SK-N-SH (cell line): Measurements from ENCODE around the gene USP16. TPM values are rescaled to one million over a fixed set of nuclear protein-coding genes. Genes with fewer than 3 reads are reported as not detected.

Experiments used
- CTCF ChIA-PET: fragments of 300-600, 350-600 bp; formaldehyde crosslinking; extraction: SDS; loops from one replicate; lab custom pipeline; 2021; lab: Yijun Ruan, JAX
- POLR2A ChIA-PET: fragments of 350-600 bp; sonication (Branson Sonifier 250); formaldehyde crosslinking; extraction: SDS; loops from one replicate; lab custom pipeline; 2020; ENCODE audit warnings: antibody characterized with exemption, inconsistent platforms; lab: Yijun Ruan, JAX
- DNase-seq: peaks from one replicate; pipeline ENCODE4 v3.0.0; 2012
- H2AFZ ChIP-seq: fragments of 200-600 bp; sonication (generic); 2 replicates; pipeline ENCODE4 v1.8.1; 2016; ENCODE audit warnings: antibody characterized with exemption, mild to moderate bottlenecking, low read depth
- H3F3A ChIP-seq: fragments of 200-600 bp; sonication (generic); replicated peaks from 2 replicates; pipeline ENCODE3; 2016; ENCODE audit warnings: antibody characterized with exemption, mild to moderate bottlenecking; ENCODE audit not compliant: insufficient read depth
- H3K27ac ChIP-seq, 2 experiments: fragments of 200-500 bp in 1 of 2; fragments of 200-600 bp in 1 of 2; sonication (Bioruptor generic) in 1 of 2; sonication (generic), shearing (Covaris generic) in 1 of 2; 2 replicates each; pipeline versions ENCODE4 v1.5.1 to v1.6.1; 2014 to 2016; ENCODE audit warnings: low read depth in 2 of 2, inconsistent platforms in 1 of 2, low read length in 1 of 2, mild to moderate bottlenecking in 1 of 2, mixed read lengths in 1 of 2
- H3K27me3 ChIP-seq: fragments of 200-600 bp; sonication (generic), shearing (Covaris generic); 2 replicates; pipeline ENCODE4 v1.6.1; 2016; ENCODE audit warnings: mixed run types; ENCODE audit not compliant: insufficient read depth
- H3K36me3 ChIP-seq, 2 experiments: fragments of 200-500 bp in 1 of 2; fragments of 200-600 bp in 1 of 2; sonication (Bioruptor generic) in 1 of 2; sonication (generic) in 1 of 2; replicated peaks in 1 of 2; 2 replicates each; pipeline versions ENCODE3 to v1.5.1; 2014 to 2016; ENCODE audit warnings: low read length in 1 of 2, mild to moderate bottlenecking in 1 of 2; ENCODE audit not compliant: insufficient read depth in 2 of 2, control insufficient read depth in 1 of 2
- H3K4me1 ChIP-seq, 2 experiments: fragments of 200-500 bp in 1 of 2; fragments of 200-600 bp in 1 of 2; sonication (Bioruptor generic) in 1 of 2; sonication (generic), shearing (Covaris generic) in 1 of 2; 2 replicates each; pipeline versions ENCODE4 v1.5.1 to v1.6.1; 2014 to 2016; ENCODE audit warnings: low read depth in 1 of 2, low read length in 1 of 2, mixed run types in 1 of 2; ENCODE audit not compliant: insufficient read depth in 2 of 2, control insufficient read depth in 1 of 2
- H3K4me2 ChIP-seq: fragments of 200-600 bp; sonication (generic), shearing (Covaris generic); 2 replicates; pipeline ENCODE4 v1.6.1; 2017; ENCODE audit warnings: mixed run types
- H3K4me3 ChIP-seq, 2 experiments: fragments of 200-500 bp in 1 of 2; fragments of 200-600 bp in 1 of 2; sonication (Bioruptor generic) in 1 of 2; sonication (generic), shearing (Covaris generic) in 1 of 2; 2 replicates each; pipeline versions ENCODE4 v1.5.1 to v1.8.1; 2014 to 2016; ENCODE audit warnings: low read depth in 2 of 2, inconsistent platforms in 1 of 2, low read length in 1 of 2, mild to moderate bottlenecking in 1 of 2, mixed read lengths in 1 of 2, moderate library complexity in 1 of 2
- H3K79me2 ChIP-seq: fragments of 200-600 bp; sonication (generic); 2 replicates; pipeline ENCODE4 v1.8.1; 2017; ENCODE audit warnings: mild to moderate bottlenecking; ENCODE audit not compliant: insufficient read depth
- H3K9ac ChIP-seq: fragments of 200-600 bp; sonication (generic); 2 replicates; pipeline ENCODE4 v1.6.1; 2017; ENCODE audit warnings: mixed run types
- H3K9me2 ChIP-seq: fragments of 200-600 bp; sonication (generic); 2 replicates; pipeline ENCODE4 v1.6.1; 2017; ENCODE audit warnings: mixed run types
- H3K9me3 ChIP-seq: fragments of 200-600 bp; sonication (generic); 2 replicates; pipeline ENCODE4 v1.6.1; 2017; ENCODE audit warnings: mixed run types, mild to moderate bottlenecking, moderate library complexity
- H4K20me1 ChIP-seq: fragments of 200-600 bp; sonication (generic); 2 replicates; pipeline ENCODE4 v1.6.1; 2017; ENCODE audit warnings: mild to moderate bottlenecking, mixed run types; ENCODE audit not compliant: insufficient read depth
- CHD2 ChIP-seq: fragments of 150-350 bp; IDR thresholded peaks from 2 replicates; pipeline ENCODE4 v1.6.1; 2018; ENCODE audit warnings: low read length; ENCODE audit not compliant: partially characterized antibody
- CTCF ChIP-seq: fragments of 200-600 bp; sonication (generic); IDR thresholded peaks from 2 replicates; pipeline ENCODE4 v1.6.1; 2017; ENCODE audit warnings: antibody characterized with exemption, mild to moderate bottlenecking, moderate library complexity
- EP300 ChIP-seq, 2 experiments: IDR thresholded peaks; 2 replicates each; pipeline versions ENCODE4 v1.4.0 to v1.6.1; 2012; ENCODE audit warnings: borderline replicate concordance in 1 of 2, low read depth in 1 of 2, low read length in 1 of 2
- FOSL2 ChIP-seq: IDR thresholded peaks from 2 replicates; pipeline ENCODE4 v1.4.0; 2012; ENCODE audit warnings: low read depth, mild to moderate bottlenecking, moderate library complexity, borderline replicate concordance
- GABPA ChIP-seq: IDR thresholded peaks from 2 replicates; pipeline ENCODE4 v1.4.0; 2012; ENCODE audit warnings: low read depth, mild to moderate bottlenecking
- GATA2 ChIP-seq: sonication (generic); formaldehyde crosslinking; IDR thresholded peaks from 2 replicates; pipeline ENCODE4 v1.5.0; 2020; ENCODE audit warnings: mild to moderate bottlenecking, missing genetic modification reagents
- JUND ChIP-seq: IDR thresholded peaks from 2 replicates; pipeline ENCODE4 v1.4.0; 2012
- MEF2A ChIP-seq: IDR thresholded peaks from 2 replicates; pipeline ENCODE4 v1.4.0; 2012; ENCODE audit warnings: low read depth, borderline replicate concordance
- NFIC ChIP-seq: IDR thresholded peaks from 2 replicates; pipeline ENCODE4 v1.4.0; 2012; ENCODE audit warnings: borderline replicate concordance
- NRF1 ChIP-seq: IDR thresholded peaks from 2 replicates; pipeline ENCODE4 v1.6.1; 2012; ENCODE audit warnings: low read depth, mild to moderate bottlenecking, low read length
- PBX3 ChIP-seq: IDR thresholded peaks from 2 replicates; pipeline ENCODE4; 2012
- POLR2AphosphoS5 ChIP-seq: IDR thresholded peaks from 2 replicates; pipeline ENCODE4 v1.6.1; 2012; ENCODE audit warnings: low read depth, low read length
- RAD21 ChIP-seq: IDR thresholded peaks from 2 replicates; pipeline ENCODE4 v1.6.1; 2012; ENCODE audit warnings: mild to moderate bottlenecking, low read length
- RFX5 ChIP-seq: IDR thresholded peaks from 2 replicates; pipeline ENCODE4 v1.6.1; 2012; ENCODE audit warnings: mild to moderate bottlenecking, improper control_type of control experiment, low read length
- SIN3A ChIP-seq: IDR thresholded peaks from 2 replicates; pipeline ENCODE4 v1.6.1; 2012; ENCODE audit warnings: low read depth, mild to moderate bottlenecking, low read length, moderate library complexity, borderline replicate concordance
- SMC3 ChIP-seq: IDR thresholded peaks from 2 replicates; pipeline ENCODE4 v1.6.1; 2012; ENCODE audit warnings: low read depth, low read length, improper control_type of control experiment
- TAF1 ChIP-seq: IDR thresholded peaks from 2 replicates; pipeline ENCODE4 v1.6.1; 2012; ENCODE audit warnings: low read depth, mild to moderate bottlenecking, low read length, moderate library complexity, borderline replicate concordance
- TCF12 ChIP-seq: IDR thresholded peaks from 2 replicates; pipeline ENCODE4 v1.4.0; 2012
- USF1 ChIP-seq: IDR thresholded peaks from 2 replicates; pipeline ENCODE4 v1.4.0; 2012; ENCODE audit warnings: low read depth, borderline replicate concordance
- WGBS: methylation state at CpG from one replicate; pipeline ENCODE4 v1.1.6; 2017; ENCODE audit warnings: low lambda C conversion rate; 5-methylcytosine and 5-hydroxymethylcytosine counted together
- polyA plus RNA-seq, 3 experiments: library from polyadenylated mRNA; depleted of rRNA; stranded (reverse); fragments of >200 nt; gene quantifications; 2 replicates each; pipeline ENCODE4 v1.2.3, GENCODE V29; 2012

Gene USP16
- polyA plus RNA-seq, 1 of the 3 experiments (the other 2 are of a cell fraction), result 9.2 TPM

- Histone ChIP-seq H3K36me3 (peaks cover 77 to 79% of the 10 kb centered on the region in 2 experiments), H3K79me2 (no peaks in the 10 kb centered on the region), H3K4me2 (no peak overlapping the region), H3K4me1 (no peaks in the 10 kb centered on the region), H3K27me3 (no peaks in the 10 kb centered on the region), H3K27ac (0 out of 4 replicates have a peak overlapping the region, but pooled peaks of 1 of the 2 experiments have one; percentile 3), H3K9me2 (no peaks in the 10 kb centered on the region), H3F3A (peaks cover 39% of the 10 kb centered on the region), H3K9me3 (no peaks in the 10 kb centered on the region), H4K20me1 (no peaks in the 10 kb centered on the region), H3K4me3 (no peak overlapping the region), H3K9ac (no peak overlapping the region), H2AFZ (no peak overlapping the region)
- DNase-seq, result no peak
- ChIA-PET POLR2A (no interaction called here), CTCF (interaction anchor here (1.5 kb wide), 1 partner anchor 10 kb away, joined by 4 read pairs; no protein-coding TSS in a partner anchor)
- 94% methylated on average over 5 of the region's 5 CpGs for WGBS
- TF ChIP-seq EP300 (IDR thresholded peaks at IDR 0.05; ENCODE audit: borderline replicate concordance in 1 of 2, low read depth in 1 of 2, low read length in 1 of 2) (no peak), USF1 (no peak), FOSL2 (no peak), GABPA (no peak), TCF12 (no peak), CTCF (no peak), MEF2A (no peak)
These were observed 28.6 kb downstream of the USP16 start for GRCh38 chr21:29053011-29053553.

GRCh38 chr21:29053656-29054055 lies 29.2 kb downstream of the USP16 start:
- no peaks in the 10 kb centered on the region for H4K20me1 ChIP-seq
- H3K79me2 ChIP-seq, result no peaks in the 10 kb centered on the region
- H3K4me3 ChIP-seq, result no peak overlapping the region
- peaks cover 42% of the 10 kb centered on the region for H3F3A ChIP-seq
- H3K9me2 ChIP-seq, result no peaks in the 10 kb centered on the region
- POLR2A ChIA-PET, result no interaction called here
- 0 out of 4 replicates have a peak overlapping the region, but pooled peaks of 1 of the 2 experiments have one; percentile 3 for H3K27ac ChIP-seq
- H3K36me3 ChIP-seq, result peaks cover 71 to 76% of the 10 kb centered on the region in 2 experiments
- 82% methylated on average over 4 of the region's 4 CpGs for WGBS
- H3K27me3 ChIP-seq, result no peaks in the 10 kb centered on the region
- no peak overlapping the region for H2AFZ ChIP-seq
- H3K9ac ChIP-seq, result no peak overlapping the region
- DNase-seq, result no peak
- no peaks in the 10 kb centered on the region for H3K9me3 ChIP-seq
- CTCF ChIA-PET, result interaction anchor here (1.5 kb wide), 1 partner anchor 9 kb away, joined by 4 read pairs; no protein-coding TSS in a partner anchor
- no peak overlapping the region for H3K4me2 ChIP-seq
- H3K4me1 ChIP-seq, result no peaks in the 10 kb centered on the region
- TF ChIP-seq CHD2 (no peak), SMC3 (no peak), JUND (no peak), RAD21 (no peak), MEF2A (no peak), SIN3A (no peak), POLR2AphosphoS5 (no peak), TAF1 (no peak), NFIC (no peak), USF1 (no peak), GATA2 (CRISPR knock-in tag) (no peak), CTCF (no peak), PBX3 (no peak), NRF1 (no peak), RFX5 (no peak)
- TF ChIP-seq, all 33 proteins: peak for 0
